ENCODE results near the gene ARHGAP25.

Gene ARHGAP25

DNA sequence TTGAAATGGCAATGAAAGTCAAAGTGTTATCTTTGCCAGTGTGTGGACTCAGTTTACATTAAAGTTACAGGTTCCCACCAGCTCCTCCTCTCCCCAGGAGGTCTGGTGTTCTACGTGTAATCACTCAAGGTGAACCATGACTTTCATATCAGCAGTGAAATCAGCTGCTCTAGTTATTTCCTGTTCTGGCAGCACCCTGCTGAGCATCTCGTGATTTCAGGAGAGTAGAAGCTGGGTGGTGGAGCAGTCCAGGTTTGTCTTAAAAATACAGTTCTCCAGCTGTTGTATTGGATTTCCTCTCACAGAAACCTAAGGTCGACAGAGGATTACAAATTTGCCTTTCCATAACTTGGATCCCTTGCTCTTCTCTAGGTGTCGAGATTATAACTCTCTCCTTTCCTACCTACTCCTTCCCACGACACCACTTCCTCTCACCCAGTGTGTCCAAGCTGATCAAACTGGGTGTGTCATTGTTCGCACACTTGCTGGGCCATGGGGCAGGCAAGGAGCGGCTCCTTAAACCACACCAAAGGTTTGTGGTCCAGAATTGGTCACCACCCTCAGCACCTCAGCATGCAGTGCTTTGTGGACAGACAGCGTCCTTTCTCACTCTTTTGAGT, 13.0 kb upstream of the ARHGAP25 start:
- no peak for DNase-seq

DNA sequence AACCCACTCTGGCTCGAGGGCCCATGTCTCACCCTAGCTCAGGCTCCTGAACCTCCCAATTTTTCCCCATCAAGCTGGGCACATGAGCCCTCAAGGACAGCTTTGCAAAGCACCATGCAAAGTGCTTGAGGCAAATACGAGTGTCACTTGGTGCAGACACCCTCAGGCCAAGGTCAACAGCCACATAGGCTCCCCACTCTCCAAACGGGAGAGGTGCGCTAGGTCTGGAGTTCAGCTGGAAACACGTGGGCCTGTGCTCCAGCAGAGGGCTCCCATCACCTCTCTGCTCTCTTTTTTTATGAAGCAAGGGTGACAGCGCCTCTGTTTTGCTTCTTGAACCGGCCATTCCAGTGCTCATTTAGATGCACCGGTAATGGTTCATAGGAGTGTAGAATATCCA, 11.9 kb upstream of the ARHGAP25 start:
- no peak for DNase-seq

DNA sequence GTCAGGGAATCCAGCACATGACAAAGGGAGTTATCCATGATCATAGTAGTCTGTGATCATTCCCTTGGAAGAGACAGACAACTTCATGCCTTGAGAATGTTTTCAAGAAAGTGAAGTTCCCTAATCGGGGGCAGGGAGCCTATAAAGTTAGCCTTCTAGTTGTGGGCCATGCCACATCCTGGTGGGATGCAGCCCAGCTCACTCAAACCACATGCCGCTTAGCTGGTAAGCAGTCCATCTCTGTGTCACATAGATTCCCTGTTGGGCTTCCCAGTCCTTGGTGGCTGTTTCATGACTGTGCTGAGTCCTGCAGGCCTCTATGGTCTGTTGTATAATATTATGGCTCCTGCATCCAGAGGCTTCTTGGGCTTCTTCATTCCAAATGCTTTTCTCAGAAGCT, 11.4 kb upstream of the ARHGAP25 start:
- no peak for DNase-seq

DNA sequence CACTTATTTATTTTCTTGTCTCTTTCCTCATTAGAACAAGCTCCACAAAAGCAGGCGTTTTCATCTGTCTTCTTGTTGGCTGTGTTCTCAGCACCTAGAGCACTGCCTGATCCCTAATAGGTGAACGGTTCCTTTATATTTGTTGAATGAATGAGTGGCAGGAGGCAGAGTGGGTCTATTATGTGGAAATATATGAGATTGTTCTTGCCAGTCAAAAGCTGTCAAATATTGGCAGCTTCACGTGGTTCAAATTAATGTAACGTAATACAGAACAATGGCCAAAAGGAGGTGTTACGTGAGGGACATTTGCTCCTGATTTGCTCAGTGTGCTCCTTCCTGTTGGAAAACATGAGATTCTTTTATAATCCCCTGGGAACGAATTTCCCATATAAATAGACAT, 8.5 kb upstream of the ARHGAP25 start:
- DNase-seq: no peak

DNA sequence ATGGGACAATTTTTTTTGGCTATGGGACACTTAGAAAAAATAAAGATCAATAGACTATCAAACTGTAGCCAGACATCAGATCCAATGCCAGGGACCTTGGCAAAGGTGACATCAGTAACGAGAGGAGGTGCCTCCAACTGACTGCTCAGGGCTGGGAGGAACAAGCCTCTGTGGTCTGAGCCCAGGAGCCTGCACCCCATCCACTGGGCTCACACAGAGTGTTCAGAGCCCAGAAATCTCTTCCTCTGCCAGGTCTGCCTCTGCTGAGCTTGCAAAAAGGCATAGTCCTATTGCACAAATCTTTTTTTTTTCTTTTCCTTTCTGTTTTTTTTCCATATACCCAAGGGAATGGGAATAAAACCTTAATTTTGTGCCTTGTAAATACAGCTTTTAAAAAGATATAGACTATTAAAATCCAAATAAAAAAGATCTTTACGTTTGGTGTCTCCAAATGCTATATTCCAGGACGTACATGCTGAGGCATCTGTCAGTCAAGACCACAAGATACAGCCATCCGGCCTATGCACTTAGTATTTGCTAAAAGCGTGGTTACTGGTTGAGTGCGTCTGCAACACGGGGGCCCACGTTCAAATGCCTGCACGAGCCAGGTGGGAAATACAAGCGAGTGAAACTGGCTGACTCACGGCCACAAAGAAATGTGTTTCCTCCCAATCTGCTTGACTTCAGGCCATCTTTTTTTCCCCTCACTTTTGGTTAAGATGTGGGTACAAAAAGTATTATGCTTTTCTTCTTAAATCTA, 7.8 kb upstream of the ARHGAP25 start:
- no peak for DNase-seq

DNA sequence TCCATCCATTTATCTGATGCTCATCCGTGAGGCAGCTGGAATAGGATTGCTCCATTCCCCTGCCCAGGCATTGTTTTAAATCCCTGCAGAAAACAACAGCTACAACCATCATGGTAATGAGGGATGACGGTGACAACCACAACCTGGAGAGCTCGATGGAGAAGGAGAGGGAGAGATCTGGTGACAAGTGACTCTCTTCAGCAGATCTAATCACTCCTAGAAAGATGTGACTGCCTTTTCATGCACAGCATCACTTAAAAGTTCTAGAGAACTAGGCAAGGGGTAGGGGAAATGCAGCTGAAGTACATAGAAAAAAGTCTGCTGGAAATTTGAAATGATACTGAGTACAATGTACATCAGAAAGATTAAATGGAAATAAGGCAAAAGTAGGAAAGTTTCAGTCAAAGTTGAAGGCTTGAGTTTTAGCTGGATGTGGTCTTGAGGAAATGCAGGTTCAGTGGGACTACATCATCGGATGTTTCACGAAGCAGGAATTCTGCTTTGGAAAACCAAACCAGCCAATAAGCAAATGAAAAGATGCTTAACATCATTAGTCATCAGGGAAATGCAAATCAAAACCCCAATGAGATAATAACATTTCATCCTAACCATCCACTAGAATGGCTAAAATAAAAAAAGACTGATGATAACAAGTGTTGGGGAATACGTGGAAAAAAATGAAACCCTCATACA, 6.8 kb upstream of the ARHGAP25 start:
- DNase-seq: no peak

DNA sequence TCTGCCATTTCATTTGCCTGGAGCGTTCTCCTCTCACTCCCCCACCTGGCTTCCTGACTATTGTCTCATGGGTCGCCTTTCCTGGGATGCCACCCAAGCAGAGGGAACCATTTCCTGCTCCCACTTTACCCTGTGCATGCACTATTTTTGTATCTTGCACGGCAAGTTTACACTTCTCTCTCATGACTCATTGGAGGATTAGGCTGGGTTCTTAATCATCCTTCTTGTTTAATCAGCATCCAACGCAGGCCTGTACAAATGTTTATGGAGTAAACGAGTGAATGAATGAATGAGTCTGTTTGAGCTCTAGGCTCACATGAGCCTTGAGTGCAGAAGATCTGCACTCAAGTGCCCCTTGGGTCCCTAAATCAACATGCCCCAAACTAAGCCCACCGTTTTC, 3.8 kb upstream of the ARHGAP25 start:
- no peak for DNase-seq

DNA sequence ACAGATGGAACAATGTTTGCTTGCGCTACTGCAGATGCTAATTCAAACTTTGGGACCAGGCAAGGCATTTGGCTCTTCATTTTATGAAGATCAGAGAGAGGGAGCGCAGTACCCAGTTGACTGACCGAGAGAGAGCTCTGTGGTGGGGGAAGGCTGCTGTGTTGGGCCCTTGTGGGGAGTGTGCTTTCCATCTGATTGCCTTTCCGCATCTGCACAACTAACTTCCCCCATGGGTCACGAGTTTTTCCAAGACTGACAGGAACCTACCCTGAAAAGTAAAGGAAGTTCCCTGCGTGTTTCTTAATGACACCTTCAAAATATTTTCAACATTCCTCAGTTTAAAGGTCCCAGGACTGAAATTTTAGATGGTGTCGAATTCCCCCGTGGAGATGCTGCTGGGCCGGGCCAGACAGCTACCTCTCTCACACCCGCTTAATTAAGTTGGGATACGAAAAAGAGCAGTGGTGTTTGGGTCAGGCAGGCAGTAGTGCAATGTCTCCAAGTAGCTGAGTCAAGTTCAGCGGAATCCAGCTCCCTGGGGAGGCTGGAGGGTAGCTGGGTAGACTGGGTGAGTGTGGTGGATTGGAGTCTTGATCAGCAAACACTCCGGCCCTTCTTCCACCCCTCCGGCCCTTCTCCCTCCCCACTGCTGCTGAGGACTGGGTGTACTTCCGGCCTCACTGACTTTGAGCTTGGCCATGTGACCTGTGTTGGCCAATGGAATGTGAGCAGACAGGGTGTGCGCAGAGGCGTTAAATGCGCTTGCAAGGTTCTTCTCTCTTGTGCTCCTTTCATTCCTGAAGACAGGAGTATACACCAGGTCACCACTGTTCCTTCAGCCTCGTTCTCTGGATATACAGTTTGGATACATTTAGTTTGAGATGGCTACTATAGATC, 2.3 kb upstream of the ARHGAP25 start:
- no peak for DNase-seq

DNA sequence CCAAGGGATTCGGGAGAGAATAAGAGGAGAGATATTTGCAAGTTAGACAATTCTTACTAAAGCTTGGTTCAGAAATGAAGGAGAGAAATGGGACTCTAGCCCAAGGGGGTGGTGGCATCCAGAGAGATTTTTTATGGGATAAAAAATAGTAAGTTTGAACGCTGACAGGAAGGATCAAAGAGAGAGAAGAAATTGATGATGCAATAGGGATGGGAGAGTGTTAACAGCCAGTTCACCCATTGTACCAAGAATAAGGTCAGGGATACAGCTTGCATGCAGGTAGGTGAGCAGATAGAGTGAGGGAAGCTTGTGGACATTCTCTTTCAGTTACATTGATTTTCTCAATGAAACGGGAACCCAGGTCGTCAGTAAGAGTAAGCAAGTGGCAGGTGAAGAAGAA, 1.2 kb upstream of the ARHGAP25 start:
- DNase-seq: no peak

DNA sequence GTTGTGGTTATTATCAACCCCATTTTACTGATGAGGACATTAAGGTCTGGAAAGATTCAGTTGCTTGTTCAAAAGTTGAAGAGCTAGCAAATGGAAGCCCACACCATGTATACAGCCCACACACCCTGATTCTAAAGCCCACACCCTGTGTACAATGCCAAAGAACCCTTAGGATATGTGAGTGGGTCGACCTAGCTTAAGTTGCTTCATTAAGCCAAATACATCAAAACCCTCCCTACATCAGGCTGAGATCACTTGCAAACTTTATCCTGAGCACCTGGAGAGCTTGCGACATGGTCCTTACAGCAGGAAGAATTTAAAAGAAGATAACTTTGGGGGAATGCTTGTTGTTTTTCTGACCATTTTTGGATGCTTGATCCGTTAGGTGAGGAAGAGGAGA, 435 bp upstream of the ARHGAP25 start:
- no peak for DNase-seq

DNA sequence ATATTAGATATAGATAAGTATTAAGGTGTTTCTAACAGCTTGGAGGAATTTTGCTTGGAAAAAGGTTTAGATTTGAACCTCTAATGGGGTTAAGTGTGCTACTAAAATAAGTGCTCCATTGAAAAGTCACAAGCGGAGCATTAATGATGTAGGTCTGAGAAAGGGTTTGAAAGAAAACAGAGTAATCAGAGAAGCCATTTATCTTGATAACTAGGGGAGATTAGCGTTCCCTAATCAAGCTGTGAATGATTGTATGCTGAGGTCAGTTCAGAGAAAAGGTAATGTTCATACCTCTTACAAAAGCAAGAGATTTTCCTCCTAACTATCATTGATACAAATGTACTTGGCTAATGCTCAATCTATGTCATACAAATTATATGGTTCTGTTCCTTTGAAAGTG, 1.5 kb downstream of the ARHGAP25 start:
- no peak for DNase-seq

DNA sequence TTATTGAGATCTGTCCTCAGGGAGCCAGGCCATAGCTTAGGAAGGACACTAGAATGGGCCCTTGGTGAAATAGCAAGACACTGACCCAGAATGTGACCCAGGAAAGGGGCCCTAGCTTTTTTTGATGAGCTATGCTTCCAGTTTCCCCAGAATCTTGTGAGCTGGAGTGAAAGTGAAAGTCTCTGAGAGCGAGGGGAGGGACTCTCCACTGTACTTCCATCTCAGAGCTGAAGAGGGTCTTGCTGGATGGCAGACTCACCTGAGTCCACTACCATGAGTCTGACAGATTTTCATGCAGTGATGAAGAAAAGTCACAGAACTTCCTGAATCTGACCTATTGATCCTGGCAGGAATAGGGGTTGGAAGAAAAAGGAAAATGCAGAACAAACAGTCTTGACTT, 3.1 kb downstream of the ARHGAP25 start:
- no peak for DNase-seq

DNA sequence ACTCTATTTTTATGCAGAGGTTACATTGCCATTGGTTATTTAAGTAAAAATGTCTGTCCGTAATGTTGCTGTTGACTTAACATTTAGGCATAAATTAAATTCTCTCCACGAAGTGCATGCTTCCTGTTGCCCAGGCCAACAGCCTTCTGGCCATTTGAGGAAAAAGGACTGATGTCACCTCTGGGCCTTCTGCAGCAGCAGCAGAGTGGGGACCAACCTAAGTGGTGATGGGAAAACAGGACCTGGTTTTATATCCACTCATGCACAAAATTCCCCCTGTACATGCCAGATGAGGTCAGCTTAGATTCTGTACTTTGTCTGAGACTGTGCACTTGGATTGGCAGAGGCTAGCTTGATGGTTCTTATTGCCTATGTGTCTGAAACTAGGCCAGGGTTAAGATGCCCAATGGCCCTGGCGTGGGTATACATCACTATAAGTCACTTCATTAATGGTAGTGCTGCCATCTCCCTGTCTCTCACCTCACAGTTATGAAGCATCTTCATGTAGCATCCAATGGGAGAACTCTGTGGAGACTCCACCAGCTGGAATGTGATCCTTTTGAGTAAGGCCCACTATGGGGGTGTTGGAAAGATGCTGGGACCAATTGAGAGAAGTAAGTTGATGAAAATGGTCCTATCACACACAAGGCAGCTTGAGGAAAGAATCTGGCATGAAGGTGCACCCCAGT, 4.4 kb downstream of the ARHGAP25 start:
- no peak for DNase-seq

DNA sequence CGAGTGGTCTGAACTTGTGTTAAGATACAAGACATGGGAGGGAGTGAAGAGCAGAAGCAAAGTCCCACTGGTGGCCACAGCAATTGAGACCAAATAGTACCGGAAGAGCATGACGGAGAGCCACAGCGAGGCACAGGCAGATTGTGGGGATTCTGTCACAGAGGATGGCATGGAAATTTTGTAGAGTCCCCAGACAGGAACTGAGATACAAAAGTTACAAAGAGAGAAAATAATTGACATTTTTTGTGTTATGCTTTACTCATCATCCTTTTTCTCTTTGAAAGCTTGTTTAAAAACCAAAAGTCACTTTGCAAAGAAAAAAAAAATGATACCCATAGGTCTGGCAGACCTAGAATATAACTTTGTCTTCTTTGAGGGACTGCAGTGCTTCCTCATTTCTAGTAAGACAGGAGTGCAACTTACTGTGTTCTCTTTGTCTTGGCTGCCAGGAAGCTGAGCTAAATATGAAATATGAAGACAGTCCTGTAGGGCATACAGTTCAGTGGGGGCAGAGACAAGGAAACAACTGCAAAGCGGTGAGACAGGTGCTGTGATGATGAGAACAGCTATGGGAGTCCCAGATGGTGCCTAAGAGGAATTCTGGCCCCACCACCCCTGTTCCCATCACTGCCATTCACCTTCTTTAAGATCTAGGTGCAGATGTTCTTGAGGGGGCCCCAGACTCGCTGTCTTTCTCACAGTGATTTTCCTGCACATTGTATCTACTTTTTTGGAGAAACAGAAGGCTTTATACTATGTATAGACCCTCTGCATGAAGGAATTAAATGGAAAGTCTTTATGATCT, 5.2 kb downstream of the ARHGAP25 start:
- DNase-seq: no peak

DNA sequence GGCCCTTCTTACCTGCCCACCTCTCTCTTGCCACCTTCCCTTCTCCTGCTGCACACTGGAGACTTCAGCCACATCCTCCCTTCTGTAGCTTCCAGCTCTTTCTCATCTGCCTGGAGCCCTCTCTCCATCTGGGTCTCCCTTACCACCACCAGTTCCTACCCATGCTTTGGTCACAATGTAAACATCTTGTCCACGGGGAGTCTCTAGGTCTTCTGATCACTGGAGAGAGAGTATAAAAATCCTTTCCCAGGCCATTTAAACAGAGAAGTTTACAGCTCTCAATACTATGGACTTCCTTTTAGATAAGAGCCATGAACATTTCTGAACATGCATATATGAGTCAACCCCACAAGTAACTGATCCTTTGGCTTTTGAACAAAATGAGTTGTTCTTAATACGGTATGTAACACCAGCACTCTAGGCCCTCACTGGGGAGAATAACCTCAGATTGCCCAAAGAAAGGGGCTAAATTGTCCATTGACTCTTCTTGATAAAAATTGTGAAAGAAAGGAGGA, 5.8 kb downstream of the ARHGAP25 start:
- no peak for DNase-seq

DNA sequence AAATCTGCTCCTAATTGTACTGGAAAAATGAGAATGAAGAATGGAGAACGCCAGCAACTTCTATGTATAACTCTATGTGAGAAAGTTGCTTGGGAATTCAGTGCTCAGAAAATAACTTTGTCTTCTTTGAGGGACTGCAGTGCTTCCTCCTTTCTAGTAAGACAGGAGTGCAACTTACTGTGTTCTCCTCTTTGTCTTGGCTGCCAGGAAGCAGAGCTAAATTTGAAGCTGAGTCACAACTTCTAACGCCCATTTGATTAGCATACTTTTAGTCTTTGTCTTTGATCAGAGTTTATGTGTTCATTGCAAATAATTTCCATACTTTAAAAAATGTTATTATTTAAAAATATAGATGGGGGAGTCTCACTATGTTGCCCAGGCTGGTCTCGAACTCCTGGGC, 6.6 kb downstream of the ARHGAP25 start:
- no peak for DNase-seq

DNA sequence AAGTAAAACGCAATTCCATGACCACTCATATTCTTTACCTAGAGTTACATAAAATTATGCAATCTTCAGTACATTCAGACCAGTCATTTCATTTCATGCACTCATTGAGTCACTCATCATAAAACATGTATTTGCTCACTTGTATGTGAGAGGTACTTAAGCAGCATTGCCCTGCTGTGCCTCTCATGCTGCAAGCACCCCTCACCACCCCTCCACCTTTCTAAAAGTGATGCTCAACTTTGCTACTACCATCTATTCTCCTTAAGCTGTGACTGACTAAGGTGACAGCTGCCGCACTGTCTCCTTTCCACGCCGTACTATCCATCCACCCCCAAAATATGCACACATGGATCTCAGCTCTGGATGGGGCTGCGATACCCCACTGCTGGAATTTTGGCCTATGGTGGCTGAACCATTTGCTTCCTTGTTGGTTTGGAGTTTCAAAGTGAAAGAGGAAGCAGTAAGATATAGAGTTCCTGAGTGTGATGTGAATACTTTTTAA, 7.2 kb downstream of the ARHGAP25 start:
- DNase-seq: no peak

DNA sequence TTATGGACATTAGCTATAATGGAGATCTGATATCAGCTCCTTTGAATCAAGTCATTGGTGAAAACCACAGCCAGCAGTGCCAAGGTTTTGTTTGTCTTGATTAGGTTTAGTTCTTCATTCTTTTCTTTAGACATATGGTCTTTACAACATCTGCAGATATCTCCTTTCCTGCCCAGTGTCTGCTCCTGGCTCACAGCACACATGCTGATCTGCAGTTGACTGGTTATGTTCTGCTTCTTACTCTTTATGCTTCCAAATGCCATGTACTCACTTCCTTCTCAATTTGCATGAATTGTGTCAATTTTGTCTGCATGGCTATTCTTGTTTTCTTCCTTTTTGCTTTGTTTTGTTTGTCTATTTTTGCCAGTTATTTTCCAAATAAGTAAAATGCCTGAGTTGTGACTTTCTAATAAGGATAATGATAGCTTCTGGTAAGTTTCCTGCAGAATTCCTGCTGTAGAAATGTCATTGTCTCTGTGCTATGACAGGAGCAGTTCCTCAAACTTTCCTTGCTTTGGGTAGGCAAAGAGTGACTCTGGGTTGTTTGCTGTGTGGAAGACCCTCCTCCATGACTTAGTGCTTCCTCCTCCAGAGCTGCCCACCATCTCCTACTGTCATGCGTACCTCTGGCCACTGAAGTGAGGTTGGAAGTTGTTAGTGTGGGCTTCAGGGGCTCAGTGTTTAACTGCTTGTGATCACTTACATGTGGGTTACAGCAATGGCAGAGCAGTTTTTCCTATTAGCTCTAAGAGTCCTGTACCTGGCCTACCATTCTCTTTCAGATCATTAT, 8.2 kb downstream of the ARHGAP25 start:
- DNase-seq: no peak

DNA sequence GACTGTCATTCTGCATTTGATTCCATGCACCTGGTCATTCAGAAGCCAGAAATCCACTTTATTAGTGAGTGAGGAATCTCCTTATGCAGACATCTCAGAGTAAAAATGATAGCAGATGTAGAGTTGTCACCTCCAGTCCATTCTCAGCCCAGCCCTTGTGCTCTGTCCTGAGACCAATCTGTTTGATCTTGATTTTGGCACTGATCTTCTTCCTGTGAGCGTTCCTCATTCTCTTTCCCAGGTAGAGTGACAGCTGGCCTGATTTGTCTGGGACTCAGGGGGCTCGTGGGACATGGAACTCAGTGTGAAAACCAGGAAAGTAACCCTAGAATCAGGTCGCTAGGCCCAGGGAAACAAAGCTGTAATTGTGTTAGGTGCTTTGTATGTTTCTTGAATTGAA, 8.9 kb downstream of the ARHGAP25 start:
- DNase-seq: no peak

DNA sequence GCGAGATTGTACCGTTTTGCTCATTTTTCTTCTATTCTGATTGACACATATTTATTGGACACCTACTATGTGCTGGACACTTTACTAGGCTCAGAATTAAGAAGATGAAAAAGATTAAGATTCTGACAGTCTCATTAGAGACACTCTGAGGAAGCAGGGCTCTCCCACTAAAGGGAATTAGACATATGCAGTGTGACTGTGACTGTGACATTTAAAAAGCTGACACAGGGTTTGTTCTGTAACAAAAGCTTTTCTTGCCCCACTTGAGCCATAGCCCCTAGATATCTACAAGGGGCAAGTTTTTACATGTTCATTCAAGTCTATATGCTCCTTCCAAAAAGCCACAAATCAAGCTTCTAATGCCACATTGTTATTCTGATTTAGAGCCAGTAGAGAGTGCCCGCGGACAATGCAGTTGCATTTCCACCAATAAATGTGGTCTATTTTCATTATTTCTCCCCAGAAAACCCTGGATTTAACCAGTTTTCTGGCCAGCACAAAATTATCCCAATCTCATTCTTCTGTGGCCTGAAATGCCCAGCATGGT, 9.8 kb downstream of the ARHGAP25 start:
- no peak for DNase-seq
